SHP77 treated with DMSO at 0.1 percent for 48 hours (cell line): Measurements from ENCODE around the gene ISCU.
"Not testable (repeated sequence)": the region's sequence is repeated elsewhere in the genome, so short reads cannot be mapped to it uniquely, and the experiment has no call there.

Experiments
- DNase-seq: peaks from one replicate; lab custom pipeline; 2025; lab: John Stamatoyannopoulos, UW

The ISCU gene

GRCh38 chr12:108543652-108544051, 18.7 kb upstream of the ISCU start:
- no peak for DNase-seq

- no peak for DNase-seq
Measured at GRCh38 chr12:108547686-108548085, 14.7 kb upstream of the ISCU start.

GRCh38 chr12:108548954-108549521, 13.4 kb upstream of the ISCU start:
- DNase-seq = no peak

- DNase-seq = no peak
Measured at GRCh38 chr12:108551535-108551934, 10.9 kb upstream of the ISCU start.

GRCh38 chr12:108553799-108554198, 8.6 kb upstream of the ISCU start:
- no peak for DNase-seq

- not testable (repeated sequence) for DNase-seq
Measured at GRCh38 chr12:108555383-108555782, 7.0 kb upstream of the ISCU start.

GRCh38 chr12:108559007-108559655, 3.3 kb upstream of the ISCU start:
- no peak for DNase-seq

- DNase-seq = no peak
Measured at GRCh38 chr12:108559748-108560147, 2.6 kb upstream of the ISCU start.

- no peak for DNase-seq
Measured at GRCh38 chr12:108560321-108560721, 2.1 kb upstream of the ISCU start.

GRCh38 chr12:108560752-108561719, 1.4 kb upstream of the ISCU start, which contains the start of gene SART3:
Gene SART3 (minus strand): TSS chr12:108561173. CDS start chr12:108561154, 19 bp downstream.
- peak; percentile 81 for DNase-seq

- DNase-seq = no peak
Measured at GRCh38 chr12:108561852-108562347, 496 bp upstream of the ISCU start.

GRCh38 chr12:108563136-108563803, 874 bp downstream of the ISCU start:
- DNase-seq = peak; percentile 53

GRCh38 chr12:108563804-108564151, 1.4 kb downstream of the ISCU start:
- no peak for DNase-seq

- DNase-seq = no peak
Measured at GRCh38 chr12:108564724-108565123, 2.3 kb downstream of the ISCU start.

- DNase-seq = no peak
Measured at GRCh38 chr12:108565146-108565545, 2.8 kb downstream of the ISCU start.

- DNase-seq = peak; percentile 58
Measured at GRCh38 chr12:108565976-108566375, 3.6 kb downstream of the ISCU start.

- DNase-seq = no peak
Measured at GRCh38 chr12:108566452-108566851, 4.1 kb downstream of the ISCU start.

- DNase-seq = no peak
Measured at GRCh38 chr12:108567406-108568337, 5.3 kb downstream of the ISCU start.

- no peak for DNase-seq
Measured at GRCh38 chr12:108568338-108569154, 6.2 kb downstream of the ISCU start.
